NCI-H1092 treated with DMSO at 0.1 percent for 48 hours (cell line): ENCODE results near the gene ZNF697.
A peak's percentile ranks its signal among the peaks of the same experiment; 100 is the strongest.

Source experiments
- DNase-seq: peaks from one replicate; lab custom pipeline; 2025; lab: John Stamatoyannopoulos, UW

ZNF697 gene

DNA sequence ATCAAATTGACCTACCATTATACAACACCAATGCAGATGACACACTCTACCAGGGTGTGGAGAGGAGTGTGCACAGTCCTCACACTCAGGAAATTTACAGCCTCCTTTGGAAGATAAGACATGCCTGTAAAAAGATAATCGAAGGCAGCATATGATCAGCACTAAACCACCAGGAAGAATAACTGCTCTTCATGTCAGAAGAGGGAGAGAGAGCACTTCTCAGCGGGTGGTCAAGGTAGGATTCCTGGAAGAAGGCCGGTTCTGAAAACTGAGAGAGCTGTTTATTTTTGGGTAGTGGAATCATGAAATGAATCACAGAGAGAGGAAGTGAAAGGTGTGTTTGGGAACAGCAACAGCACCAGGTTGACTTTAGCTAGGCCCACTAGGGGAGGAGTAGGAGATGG is 14.0 kb upstream of the ZNF697 start:
- DNase-seq = no peak

- DNase-seq = no peak
These were observed 12.4 kb upstream of the ZNF697 start for GRCh38 chr1:119660253-119661083.

GRCh38 chr1:119659628-119660027 is 11.6 kb upstream of the ZNF697 start:
- no peak for DNase-seq

DNA sequence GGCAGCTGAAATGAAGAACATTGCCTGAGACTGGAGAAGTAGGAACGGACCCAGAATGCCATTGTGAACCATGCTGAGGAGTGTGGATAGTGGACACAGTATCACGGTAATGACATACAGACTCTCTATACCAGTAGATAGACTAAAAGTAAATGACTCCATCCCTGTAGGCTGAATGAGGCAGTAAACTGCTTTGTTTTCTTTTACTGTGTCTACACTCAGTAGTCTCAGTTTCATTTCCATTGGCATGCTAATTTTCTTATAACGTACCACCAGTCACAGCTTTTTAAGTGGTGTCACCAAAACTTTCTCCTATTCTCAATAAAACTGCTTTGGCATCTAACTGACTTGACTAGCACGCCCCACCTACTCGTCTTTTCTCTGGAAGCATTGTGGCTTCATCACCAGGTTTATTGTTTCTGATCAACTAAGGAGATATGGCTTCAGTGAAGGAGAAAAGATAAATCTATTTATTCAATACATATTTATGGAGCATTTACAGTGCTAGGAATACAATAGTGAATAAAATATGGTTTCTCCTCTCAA is 8.4 kb upstream of the ZNF697 start:
- DNase-seq = no peak

DNA sequence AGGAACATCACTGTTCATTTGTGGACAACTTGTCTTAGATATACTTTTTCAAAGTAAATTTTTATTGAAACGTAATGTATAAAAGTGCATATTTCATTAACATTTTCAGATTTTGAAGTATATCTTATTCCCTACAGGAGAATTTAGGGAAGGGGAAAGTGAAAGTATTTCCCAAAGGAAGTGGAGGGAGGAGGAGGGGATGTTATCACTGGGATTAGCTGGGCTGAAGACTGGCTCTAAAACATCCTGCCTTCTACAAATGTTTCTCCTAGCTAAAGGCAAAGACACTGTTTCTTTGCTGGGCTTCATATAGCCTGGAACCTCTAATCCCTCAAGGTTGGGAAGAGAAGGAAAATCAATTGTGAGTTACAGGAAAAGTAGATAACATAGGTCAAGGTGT is 7.1 kb upstream of the ZNF697 start:
- DNase-seq = no peak

DNA sequence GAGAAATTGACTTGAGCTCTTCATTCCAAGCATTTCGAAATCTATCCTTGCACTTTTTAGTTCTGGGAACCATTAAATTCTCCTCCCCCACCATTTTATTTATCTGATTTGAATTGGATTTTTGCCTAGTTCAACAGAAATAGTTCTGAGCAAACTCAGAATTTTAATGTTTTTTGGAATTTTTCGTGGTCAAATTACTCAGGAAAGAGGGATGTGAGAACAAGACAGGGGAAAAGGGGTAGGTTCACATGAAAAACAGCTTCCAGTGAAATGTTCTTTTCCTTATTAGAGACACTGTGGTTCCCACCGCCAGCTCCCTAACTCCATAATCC is 5.7 kb upstream of the ZNF697 start:
- DNase-seq = no peak

GRCh38 chr1:119653135-119653838 is 5.2 kb upstream of the ZNF697 start:
- no peak for DNase-seq

DNA sequence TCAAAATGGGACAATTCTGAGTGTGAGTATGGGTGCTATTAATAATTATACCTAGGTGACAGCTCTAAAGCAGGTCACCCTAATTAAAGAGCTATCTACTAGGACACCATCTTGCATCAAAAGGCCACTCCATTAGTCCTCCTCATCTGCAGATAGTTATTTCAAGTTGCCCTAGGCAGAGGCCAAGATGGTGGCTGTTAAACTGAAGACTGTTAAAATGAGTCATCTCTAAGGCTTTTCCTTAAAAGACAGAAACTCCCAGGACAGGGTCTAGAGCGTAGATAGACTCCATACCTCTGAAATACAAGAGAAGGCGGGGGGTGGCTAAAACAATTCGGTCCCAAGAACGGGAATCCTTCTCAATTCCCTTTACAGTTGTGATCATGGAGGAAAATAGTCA is 4.5 kb upstream of the ZNF697 start:
- no peak for DNase-seq

DNA sequence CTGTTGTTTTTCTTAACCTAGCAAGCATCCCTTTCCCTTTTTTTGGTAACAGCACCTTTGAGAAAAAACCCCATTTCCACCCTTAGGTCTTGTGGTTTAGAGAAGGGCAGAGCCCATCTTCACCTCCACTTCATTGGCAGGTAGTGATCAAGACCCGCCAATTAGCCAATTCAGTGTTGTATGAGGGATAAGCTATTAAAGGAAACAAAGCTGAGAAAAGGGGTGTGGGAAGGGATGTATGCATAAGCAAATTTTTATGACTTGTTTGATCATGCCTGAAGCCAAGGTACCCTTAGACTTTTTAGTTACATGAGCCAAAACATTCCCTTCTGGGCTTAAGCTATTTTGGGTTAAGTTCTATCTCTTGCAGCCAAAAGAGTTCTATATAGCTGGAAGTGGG is 3.6 kb upstream of the ZNF697 start:
- no peak for DNase-seq

GRCh38 chr1:119651133-119651532 is 3.1 kb upstream of the ZNF697 start:
- DNase-seq = no peak

- no peak for DNase-seq
These were observed 546 bp upstream of the ZNF697 start for GRCh38 chr1:119648620-119649004.

- DNase-seq = peak; percentile 21
These were observed 785 bp downstream of the ZNF697 start for GRCh38 chr1:119647228-119647733.

DNA sequence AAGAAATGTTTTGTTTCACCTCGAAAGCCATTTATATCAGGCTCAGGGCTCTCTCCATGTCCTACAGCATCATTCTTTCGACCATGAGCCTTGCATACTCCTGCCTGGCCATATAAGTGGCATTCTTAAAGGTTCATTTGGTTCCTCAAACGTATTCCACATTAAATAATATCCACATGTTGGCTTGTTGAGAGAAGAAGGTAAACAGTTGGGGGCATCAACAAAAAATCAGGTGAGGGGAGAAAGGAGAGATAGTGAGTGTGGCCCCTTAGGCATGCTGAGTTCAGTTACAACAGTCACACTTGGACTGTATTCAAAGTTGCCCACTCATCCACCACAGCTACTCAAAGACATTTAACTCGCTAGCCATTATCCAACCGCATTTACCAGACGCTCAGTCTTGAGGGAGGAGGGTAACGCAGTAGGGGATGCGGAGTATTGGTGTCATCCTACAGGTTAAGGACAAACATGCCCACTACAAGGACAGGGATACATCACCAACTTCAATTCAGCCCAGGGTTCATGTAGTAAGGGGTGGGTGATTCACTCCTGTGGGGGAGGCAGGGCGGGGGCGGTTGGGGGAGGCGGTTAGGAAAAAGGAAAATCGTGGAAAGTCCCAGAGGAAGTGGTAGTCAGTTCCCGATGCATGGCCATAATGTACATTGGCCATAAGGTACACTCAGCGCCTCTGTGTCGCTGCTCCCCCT is 1.4 kb downstream of the ZNF697 start:
- DNase-seq = no peak

GRCh38 chr1:119639109-119639508 is 9.0 kb downstream of the ZNF697 start:
- DNase-seq = no peak

DNA sequence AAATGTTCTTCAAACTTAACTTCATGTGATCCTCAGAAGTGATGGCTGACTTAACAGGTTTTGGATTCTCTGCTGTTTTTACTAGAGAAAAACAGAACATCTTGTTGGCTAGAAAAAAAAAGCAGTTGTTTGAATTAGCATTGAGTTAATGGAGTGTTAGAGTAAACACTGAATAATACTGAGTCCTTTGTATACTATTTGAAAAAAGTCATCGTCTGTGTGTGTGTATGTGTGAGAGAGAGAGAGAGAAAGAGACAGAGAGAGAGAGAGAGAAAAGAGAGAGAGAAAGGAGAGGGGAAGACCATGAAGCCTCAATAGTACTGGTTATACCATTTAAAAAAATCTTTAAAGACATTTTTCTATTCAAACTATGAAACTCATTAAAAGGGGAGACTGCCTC is 10.4 kb downstream of the ZNF697 start:
- no peak for DNase-seq

GRCh38 chr1:119636491-119637089 is 11.5 kb downstream of the ZNF697 start:
- no peak for DNase-seq

- no peak for DNase-seq
These were observed 12.2 kb downstream of the ZNF697 start for GRCh38 chr1:119635811-119636390.

GRCh38 chr1:119634016-119634415 is 14.1 kb downstream of the ZNF697 start:
- no peak for DNase-seq

DNA sequence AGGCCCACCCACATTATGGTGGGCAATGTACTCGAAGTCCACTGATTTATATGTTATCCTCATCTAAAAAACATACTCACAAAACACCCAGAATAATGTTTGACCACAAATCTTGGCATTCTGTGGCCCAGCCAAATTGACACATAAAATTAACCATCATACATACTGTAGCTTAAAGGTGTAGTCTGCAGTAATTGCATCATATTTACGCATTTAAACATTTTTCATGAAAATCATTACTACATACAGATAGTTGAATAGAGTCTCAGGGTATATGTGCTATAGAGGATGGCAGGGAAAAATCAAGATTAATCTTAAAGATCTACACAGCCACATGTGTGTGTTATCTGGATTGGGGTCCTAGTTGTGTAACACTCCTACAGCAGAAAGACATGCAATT is 14.5 kb downstream of the ZNF697 start:
- no peak for DNase-seq

- DNase-seq = no peak
These were observed 15.2 kb downstream of the ZNF697 start for GRCh38 chr1:119632841-119633240.

- no peak for DNase-seq
These were observed 16.0 kb downstream of the ZNF697 start for GRCh38 chr1:119632103-119632490.
